Astrocyte (in vitro differentiated cells and primary cell): ENCODE measurements around the gene PMS1.

Experiments
- CTCF ChIP-seq: IDR thresholded peaks from 2 replicates; pipeline ENCODE4 v1.5.1; 2011; ENCODE audit warnings: low read depth, mild to moderate bottlenecking, inconsistent platforms, low read length, moderate library complexity; ENCODE audit not compliant: insufficient read depth
- EZH2 ChIP-seq: IDR thresholded peaks from 2 replicates; pipeline ENCODE4 v1.6.1; 2012; ENCODE audit warnings: mild to moderate bottlenecking, low read length, inconsistent platforms; ENCODE audit not compliant: insufficient read depth

DNA sequence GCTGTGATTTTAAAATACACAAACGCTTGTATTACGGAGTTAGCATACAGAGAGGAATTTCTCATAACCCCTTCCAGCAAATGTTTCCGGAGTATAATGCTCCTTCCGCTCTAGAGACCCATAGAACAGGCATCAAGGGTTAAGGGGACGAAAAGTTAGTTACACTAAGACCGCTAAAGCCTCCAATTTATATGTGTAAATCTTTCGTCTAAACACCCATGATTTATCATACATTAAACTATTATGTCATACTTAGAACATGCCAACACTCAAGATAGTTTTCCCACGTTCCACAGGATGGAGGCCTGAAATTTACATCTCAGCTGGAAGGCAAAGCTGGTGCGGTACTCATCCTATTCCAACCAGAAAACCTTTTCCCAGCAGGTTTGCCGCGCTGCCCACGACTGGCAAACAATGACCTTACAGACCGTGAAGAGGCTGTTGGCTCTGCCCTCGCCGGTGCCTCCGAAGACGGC is 761 bp upstream of the PMS1 start:
- no peak for TF ChIP-seq CTCF
- no peak for TF ChIP-seq EZH2
